Stimulated activated CD8-positive, alpha-beta memory T cell treated with anti-CD3 and anti-CD28 coated beads, Interleukin-4, amount 100 ng/mL, for 24 hours (primary cell): ENCODE measurements around the gene SLC44A1.

Source experiments
- DNase-seq: peaks from one replicate; pipeline ENCODE4 v3.0.0-alpha.2; 2020; ENCODE audit warnings: low read depth

SLC44A1 gene

GRCh38 chr9:105473221-105473620, 228.8 kb downstream of the SLC44A1 start:
- no peak for DNase-seq

GRCh38 chr9:105475302-105475701, 230.9 kb downstream of the SLC44A1 start:
- DNase-seq: no peak

GRCh38 chr9:105479846-105480245, 235.4 kb downstream of the SLC44A1 start:
- no peak for DNase-seq

GRCh38 chr9:105483618-105484017, 239.2 kb downstream of the SLC44A1 start:
- DNase-seq: no peak

- DNase-seq: no peak
Measured at GRCh38 chr9:105484226-105484625, 239.8 kb downstream of the SLC44A1 start.

- no peak for DNase-seq
Measured at GRCh38 chr9:105485131-105485530, 240.7 kb downstream of the SLC44A1 start.
